ENCODE results near the gene IGFL1.
"Not testable (repeated sequence)": the region's sequence is repeated elsewhere in the genome, so short reads cannot be mapped to it uniquely, and the experiment has no call there.

IGFL1 gene

DNA sequence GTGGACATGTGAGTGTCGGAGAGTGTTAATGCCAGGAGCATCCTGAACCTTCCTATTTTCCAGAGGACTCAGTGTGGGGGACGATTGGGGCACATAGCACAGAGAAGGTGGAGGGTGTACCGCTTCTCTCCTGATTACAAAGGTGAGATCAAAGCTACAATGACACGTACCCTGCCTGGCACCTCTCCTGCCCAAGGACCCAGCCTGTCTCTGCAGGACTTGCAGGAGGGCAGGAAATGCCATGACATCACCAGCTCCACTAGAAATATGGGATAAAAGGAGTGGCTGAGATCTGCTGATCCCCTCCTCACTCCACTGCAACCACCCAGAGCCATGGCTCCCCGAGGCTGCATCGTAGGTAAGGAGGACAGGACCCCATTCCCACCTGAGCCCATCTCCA, at the start of gene IGFL1:
Gene IGFL1, plus strand, starts transcription at position 301 of the 400 bp plus-strand sequence. Its CDS starts 33 bp downstream, at position 334.
- no peak for DNase-seq

DNA sequence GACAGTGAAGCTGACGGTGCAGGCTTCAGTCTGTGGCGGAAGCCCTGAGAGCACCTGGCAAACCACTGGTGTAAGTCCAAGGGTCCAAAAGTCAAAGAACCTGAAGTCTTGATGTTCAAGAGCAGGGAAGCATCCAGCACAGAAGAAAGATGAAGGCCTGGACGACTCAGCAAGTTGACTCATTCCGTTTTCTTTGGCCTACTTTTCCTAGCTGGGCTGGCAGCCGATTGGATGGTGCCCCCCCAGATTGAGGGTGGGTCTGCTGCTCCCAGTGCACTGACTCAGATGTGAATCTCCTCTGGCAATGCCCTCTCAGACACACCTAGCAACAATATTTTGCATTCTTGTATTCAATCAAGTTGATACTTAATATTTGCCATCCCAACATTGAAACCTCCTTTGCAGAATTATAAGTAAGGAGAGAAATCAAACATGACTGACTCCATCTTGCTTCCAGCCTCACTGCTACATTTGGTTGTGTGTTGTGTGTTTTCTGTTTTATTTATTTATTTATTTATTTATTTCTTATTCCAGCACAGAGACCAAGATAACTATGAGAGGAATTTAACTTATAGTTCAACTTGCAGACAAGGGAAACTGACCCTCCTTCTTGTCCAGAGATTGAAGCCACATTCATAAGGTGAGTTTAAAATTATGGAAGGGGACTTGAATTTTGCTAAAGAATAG, 48.7 kb upstream of the IGFL1 start:
- no peak for DNase-seq

- DNase-seq: no peak
Observed at GRCh38 chr19:46181388-46181779, 48.2 kb upstream of the IGFL1 start.

DNA sequence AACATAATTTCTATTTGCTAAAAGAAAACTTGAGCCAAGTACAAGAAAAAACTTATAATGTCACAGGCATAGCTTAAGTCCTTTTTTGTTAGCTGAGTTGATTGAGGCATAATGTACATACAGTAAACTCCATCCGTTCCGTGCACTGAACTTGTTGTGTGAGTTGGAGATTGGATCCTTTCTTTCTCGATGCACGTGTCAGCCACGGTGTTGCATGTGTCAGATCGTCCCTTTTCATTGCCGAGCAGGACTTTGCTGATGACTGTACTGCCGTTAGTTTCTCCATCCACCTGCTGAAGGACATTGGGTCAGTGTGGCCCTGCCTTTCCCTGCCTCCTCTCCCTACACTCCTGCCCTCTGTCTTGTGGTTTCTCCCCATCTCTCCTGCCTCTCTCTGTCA, 47.1 kb upstream of the IGFL1 start:
- DNase-seq: no peak

GRCh38 chr19:46184775-46185710, 44.5 kb upstream of the IGFL1 start:
- not testable (repeated sequence) for DNase-seq

- DNase-seq: no peak
Observed at GRCh38 chr19:46186101-46186716, 43.3 kb upstream of the IGFL1 start.

DNA sequence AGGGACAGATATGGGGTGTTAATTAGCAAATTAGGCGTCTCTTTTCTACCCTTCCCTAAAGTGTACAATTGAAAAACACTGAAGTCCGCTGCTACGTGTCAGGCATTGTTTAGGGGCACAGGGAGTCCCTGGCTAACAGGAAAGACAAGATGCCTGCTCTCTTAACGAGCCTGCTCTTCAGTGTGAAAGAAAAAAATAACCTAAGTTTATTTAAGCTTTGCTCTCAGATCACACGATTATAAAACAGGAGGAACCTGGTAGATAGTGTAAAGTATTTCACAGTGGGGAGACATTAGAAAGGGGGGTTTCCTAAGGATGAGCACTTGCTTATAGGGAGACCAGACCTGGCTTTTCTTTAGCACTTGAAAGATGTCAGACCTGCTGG, 42.8 kb upstream of the IGFL1 start:
- DNase-seq: no peak

- DNase-seq: no peak
Observed at GRCh38 chr19:46189971-46190888, 39.3 kb upstream of the IGFL1 start.

DNA sequence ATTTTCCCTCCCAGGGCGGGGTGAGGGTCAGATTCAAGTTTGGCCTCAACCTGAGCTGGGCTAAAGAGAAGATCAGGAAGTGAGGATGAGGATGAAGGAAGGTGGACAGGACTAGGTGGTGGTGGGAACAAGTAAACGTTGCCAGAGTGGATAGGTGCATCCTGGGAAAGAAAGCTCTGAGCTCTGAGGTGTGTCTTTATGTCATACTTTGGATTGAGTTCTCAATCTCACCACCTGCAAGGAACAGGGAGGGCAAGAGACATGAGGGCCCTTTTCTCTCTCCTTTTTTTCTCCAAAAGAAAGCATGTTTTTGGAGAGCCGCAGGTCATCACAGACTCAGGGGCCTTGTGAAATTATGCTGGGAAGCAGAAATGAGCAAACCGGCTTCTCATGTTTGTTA, 38.2 kb upstream of the IGFL1 start:
- no peak for DNase-seq

DNA sequence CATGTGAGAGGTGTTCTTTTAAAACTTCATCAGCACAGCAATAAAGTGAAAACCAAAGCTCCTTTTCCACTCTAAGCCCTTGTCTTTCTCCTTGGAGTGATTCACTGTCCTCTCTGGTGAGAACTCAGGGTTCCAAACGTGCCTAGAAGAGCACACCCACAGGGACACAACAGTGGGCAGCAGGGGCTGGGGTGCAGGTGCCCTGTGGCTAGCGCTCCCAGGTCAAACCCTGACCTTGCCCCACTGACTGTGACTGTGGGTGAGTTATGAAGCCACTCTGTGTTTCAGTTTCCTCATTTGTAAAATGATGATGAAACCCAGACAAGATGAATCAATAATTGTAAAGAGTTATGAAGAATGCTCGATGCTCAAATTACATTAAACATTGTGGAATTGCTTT, 37.6 kb upstream of the IGFL1 start:
- no peak for DNase-seq

DNA sequence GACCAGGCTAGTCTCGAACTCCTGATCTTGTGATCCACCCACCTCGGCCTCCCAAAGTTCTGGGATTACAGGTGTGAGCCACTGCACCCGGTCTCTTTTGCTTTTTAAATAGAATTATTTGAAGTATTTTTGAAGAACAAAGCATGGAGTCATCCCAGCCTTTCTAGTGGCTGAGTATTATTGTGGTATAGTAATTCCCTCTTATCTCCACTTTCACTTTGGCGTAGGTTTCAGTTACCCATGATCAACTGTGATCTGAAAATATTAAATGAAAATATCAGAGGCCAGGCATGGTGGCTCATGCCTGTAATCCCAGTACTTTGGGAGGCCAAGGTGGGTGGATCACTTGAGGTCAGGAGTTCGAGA, 36.9 kb upstream of the IGFL1 start:
- not testable (repeated sequence) for DNase-seq

DNA sequence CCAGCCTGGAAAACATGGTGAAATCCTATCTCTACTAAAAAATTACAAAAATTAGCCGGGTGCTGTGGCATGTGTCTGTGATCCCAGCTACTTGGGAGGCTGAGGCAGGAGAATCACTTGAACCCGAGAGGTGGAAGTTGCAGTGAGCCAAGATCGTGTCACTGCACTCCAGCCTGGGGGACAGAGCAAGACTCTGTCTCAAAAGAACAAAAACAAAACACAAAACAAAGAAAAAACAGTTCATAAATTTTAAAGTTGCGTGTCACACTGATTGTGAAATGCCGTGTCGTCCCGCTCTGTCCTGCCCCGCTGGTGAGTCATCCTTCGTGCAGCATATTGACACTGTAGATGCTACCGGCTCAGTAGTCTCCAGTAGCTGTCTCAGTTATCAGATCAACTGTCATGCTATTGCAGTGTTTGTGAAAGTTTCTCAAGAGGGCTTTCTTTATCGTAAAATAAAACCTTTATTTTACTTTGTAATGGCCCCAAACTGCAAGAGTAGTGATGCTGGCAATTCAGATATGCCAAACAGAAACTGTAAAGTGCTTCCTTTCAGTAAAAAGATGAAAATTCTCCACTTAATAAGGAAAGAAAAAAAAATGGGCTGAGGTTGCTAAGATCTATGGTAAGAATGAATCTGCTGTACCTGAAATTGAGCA, 36.4 kb upstream of the IGFL1 start:
- DNase-seq: no peak

GRCh38 chr19:46193678-46194077, 35.9 kb upstream of the IGFL1 start:
- DNase-seq: no peak

- no peak for DNase-seq
Observed at GRCh38 chr19:46195104-46195503, 34.4 kb upstream of the IGFL1 start.

DNA sequence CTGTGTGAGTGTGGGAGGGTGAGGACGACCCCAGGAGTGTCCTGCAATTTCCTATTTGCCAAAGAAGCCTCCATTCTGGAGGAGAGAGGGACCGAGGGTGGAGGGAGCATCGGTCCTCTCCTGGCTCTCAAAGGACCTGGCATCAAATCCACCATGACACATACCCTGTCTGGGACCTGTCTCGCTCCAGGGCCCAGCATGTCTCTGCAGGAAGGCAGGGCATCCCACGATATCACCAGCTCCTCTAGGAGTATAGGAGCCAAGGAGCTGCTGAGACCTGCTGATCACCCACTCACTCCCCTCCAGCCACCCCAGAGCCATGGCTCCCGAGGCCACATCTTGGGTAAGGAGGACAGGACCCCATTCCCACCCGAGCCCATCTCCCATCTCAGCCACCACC, 33.6 kb upstream of the IGFL1 start:
- DNase-seq: not testable (repeated sequence)

- no peak for DNase-seq
Observed at GRCh38 chr19:46196410-46197124, 33.0 kb upstream of the IGFL1 start.

DNA sequence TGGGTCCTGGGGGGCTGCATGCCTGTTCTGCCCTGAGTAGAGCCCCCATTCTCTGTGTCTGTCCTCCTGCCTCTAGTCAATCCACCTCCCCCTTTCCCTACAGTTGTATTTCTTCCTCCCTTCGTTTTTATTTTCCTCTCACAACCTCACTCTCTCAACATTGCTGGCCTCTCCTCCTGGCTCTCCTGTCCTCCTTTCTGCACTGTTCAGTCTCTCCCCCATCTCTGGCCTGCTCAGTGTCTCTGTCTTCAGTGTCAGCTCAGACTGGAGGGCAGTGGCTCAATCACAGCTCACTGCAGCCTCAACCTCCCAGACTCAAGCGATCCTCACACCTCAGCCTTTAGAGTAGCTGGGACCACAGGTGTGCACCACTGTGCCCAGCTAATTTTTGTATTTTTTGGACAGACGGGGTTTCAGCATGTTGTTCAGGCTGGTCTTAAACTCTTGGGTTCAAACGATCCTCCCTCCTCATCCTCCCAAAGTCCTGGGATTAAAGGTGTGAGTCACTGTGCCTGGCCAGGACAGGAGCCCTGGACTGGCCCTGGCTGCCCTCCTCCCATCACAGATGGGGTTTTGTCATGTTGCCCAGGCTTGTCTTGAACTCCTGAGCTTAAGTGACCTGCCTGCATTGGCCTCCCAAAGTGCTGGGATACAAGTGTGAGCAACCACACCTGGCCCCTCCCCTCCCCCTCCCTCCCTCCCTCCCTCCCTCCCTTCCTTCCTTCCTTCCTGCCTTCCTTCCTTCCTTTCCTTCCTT, 32.0 kb upstream of the IGFL1 start:
- DNase-seq: no peak

DNA sequence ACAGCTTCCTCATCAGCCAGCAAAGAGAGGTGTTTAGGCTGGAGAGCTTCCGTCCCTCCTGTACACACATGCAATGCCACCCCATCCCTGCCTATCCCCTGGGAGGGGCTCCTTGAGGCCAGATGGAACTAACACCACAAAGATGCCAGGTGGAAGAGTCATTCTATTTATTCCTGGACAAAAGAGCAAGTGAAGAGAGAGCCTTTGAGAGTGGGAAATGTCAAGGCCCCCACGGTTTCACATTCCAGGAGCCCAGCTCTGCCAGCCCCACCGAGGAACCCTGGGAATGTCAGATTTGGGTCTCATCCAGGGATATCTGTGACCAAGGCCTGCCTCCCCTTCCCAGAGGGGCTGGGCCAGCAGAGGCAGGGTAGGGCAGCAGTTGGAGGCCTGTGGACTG, 30.8 kb upstream of the IGFL1 start:
- no peak for DNase-seq

GRCh38 chr19:46201454-46202310, 27.9 kb upstream of the IGFL1 start:
- DNase-seq: no peak

DNA sequence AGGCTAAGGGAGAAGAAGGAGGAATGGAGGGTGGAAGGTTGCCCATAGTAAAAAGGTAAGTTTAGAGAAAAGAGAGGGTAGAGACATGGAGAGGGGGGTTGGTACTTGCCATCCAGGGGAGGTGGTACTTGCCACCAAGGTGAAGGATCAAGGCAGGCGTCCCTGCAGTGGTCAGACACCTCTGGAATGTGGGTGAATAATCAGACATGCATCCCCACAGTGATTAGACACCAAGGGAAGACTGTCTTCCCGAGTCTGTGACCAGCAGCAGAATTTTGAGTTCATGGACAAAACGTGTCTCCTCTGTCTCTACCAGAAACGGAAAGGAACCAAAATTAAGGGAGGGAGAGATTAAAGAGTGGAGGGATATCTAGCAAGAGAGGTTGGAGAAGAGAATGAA, 27.1 kb upstream of the IGFL1 start:
- DNase-seq: no peak

Measured in activated naive CD4-positive, alpha-beta T cell treated with anti-CD3 and anti-CD28 coated beads, Interleukin-2, amount 50 U/mL, for 16 hours (primary cell).